GM12874 (cell line): ENCODE measurements around the gene IP6K3.

ENCODE experiments used
- TF ChIP-seq, protein P1 (sequence below): IDR thresholded peaks from 2 replicates; pipeline ENCODE4 v1.5.1; 2011; ENCODE audit warnings: low read depth, mild to moderate bottlenecking, control low read depth, low read length, moderate library complexity; ENCODE audit not compliant: insufficient read depth

The IP6K3 gene

DNA sequence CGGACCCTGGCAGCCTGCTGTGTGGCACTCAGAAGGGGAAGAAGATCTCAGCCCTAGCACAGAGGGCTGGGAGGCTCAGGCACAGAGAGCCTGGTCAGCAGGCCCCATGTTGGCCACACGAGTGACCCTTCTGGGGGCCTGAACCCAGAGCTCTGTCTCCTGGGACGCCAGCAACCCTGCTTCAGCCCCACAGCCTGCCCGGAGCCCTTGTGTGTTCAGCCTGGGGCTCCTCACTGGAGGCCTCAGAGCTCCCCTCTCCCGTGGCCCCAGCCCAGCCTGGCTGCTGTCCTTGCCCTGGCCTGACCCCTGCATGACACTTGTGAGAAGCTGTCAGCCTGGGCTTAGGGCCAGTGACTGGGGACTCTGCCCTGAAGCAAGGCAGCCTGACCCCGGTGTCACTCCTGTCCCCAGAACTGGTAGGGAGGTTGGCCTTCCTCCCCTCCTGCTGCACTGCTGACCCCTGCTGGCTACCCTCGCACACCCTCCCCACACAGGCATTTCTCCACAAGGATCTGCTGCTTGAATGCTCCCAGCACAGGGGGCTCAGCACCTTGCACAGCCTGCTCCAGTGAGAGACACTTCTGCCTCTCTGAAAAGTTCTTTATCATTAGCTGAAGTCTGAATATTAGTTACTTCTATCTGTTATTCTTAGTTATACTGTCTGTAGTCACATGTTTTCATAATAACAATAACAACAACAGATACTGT lies 15.4 kb upstream of the IP6K3 start:
- TF ChIP-seq, protein P1, sequence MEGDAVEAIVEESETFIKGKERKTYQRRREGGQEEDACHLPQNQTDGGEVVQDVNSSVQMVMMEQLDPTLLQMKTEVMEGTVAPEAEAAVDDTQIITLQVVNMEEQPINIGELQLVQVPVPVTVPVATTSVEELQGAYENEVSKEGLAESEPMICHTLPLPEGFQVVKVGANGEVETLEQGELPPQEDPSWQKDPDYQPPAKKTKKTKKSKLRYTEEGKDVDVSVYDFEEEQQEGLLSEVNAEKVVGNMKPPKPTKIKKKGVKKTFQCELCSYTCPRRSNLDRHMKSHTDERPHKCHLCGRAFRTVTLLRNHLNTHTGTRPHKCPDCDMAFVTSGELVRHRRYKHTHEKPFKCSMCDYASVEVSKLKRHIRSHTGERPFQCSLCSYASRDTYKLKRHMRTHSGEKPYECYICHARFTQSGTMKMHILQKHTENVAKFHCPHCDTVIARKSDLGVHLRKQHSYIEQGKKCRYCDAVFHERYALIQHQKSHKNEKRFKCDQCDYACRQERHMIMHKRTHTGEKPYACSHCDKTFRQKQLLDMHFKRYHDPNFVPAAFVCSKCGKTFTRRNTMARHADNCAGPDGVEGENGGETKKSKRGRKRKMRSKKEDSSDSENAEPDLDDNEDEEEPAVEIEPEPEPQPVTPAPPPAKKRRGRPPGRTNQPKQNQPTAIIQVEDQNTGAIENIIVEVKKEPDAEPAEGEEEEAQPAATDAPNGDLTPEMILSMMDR: peak; percentile 64

GRCh38 chr6:33761581-33761921 lies 14.8 kb upstream of the IP6K3 start:
- TF ChIP-seq, protein P1: no peak

DNA sequence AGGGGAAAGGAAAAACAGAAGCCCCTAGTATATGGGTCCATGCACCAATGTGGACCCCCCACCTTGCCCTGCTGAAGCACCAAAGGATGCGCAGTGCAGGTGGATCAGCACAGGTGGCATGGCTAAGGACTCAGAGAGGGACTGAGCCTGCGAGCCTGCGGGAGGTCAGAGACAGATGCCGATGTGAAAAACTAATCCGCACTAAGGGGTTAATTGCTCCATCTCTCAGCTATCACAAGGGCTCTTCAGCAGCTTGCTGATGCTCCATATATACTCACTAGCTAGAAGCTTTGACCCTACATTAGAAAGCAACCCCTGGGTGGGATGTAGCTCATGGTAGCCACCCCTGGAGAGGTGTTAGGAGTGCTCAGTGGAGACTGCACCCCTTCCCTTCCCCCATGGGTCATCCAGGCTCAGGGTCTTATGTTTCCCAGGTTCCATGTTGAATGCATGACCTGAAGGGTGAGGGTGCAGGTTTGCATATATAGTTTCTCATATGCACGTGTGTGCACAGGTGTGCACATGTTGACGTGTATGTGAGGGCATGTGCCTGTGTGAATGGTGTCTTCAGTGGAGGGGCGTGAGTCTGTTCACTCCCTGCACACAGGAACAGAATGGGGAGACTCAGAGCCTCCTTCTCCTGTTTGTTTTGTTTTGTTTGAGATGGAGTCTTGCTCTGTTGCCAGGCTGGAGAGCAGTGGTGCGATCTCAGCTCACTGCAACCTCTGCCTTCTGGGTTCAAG lies 13.4 kb upstream of the IP6K3 start:
- TF ChIP-seq, protein P1: no peak

GRCh38 chr6:33758815-33759216 lies 12.1 kb upstream of the IP6K3 start:
- TF ChIP-seq, protein P1: no peak

GRCh38 chr6:33757906-33758305 lies 11.2 kb upstream of the IP6K3 start:
- TF ChIP-seq, protein P1: no peak

GRCh38 chr6:33757113-33757512 lies 10.4 kb upstream of the IP6K3 start:
- TF ChIP-seq, protein P1: no peak

DNA sequence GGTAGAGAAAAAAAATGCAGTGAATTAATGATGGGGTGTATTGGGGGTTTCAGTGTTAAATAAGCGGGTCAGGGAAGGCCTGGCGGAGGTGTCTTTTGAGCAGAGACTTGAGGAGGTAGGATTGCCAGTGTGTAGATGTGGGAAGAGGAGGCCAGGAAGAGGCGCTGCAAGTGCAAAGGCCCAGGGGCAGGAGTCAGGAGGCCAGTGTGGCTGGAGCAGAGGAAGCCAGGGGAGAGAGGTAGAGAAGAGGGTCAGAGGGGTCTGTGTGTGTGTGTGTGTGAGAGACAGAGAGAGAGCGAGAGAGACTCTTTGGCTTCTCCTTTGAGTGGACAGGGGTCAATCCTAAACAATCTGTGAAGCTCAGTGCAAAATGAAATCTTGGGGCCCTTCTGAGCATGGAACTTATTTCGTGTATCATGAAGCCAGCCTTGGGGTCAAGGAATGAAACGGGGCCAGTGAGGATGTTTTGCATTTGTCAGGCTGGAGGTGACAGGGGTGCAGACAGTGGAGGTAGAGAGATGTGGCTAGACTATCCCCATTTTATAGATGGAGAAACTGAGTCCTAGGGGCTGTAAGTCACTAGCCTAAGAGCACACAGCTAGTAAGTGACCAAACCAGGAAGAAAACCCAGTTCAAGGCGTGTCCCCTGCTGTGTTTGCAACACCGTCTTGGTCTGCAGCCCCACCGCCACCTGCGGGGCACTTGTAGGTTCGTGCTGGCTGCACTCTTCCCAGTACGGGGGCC lies 9.7 kb upstream of the IP6K3 start:
- TF ChIP-seq, protein P1: no peak
